Stomach (tissue), 4 donors: ENCODE results near the gene NTNG1.

Source experiments
- EP300 ChIP-seq: sonication (generic); formaldehyde crosslinking; IDR thresholded peaks from one replicate; pipeline ENCODE4 v1.6.1; 2017; ENCODE audit warnings: antibody characterized with exemption
- POLR2A ChIP-seq, 4 donors: fragments of 450-650 bp; IDR thresholded peaks; one replicate each; pipeline ENCODE4 v1.6.1; 2016; ENCODE audit warnings: antibody characterized with exemption in 4 of 4, control low read depth in 2 of 4, mild to moderate bottlenecking in 1 of 4, moderate library complexity in 1 of 4
- POLR2AphosphoS5 ChIP-seq, 3 donors: sonication (generic); formaldehyde crosslinking; IDR thresholded peaks; one replicate each; pipeline ENCODE4 v1.6.1; 2016; ENCODE audit warnings: antibody characterized with exemption in 3 of 3
- TF ChIP-seq, protein P1 (sequence below), 7 experiments: fragments of 450-650 bp in 4 of 7; fragments of 200-600 bp in 3 of 7; sonication (generic) in 3 of 7; IDR thresholded peaks; one replicate each; pipeline ENCODE4 v1.5.1; 2016 to 2019; ENCODE audit warnings: antibody characterized with exemption in 7 of 7, control low read depth in 2 of 7, mild to moderate bottlenecking in 1 of 7

DNA sequence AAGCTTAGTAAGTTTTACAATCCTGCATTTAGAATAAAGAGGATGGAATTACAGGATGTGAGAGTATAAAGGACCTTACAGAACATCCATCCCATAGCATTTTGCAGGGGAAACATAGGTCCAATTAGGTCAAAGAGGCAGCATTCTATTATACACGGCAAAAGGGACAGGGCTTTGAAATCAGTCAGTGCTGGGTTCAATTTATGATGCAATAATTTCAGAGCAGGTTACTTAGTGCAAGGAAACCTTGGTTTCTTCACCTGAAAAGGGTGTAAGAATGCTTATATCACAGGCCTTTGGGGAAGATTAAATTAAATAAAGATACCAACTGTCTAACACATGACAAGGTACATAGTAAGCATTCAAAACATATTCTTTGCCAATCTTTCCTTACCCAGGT, 17.1 kb upstream of the NTNG1 start:
- TF ChIP-seq, protein P1, sequence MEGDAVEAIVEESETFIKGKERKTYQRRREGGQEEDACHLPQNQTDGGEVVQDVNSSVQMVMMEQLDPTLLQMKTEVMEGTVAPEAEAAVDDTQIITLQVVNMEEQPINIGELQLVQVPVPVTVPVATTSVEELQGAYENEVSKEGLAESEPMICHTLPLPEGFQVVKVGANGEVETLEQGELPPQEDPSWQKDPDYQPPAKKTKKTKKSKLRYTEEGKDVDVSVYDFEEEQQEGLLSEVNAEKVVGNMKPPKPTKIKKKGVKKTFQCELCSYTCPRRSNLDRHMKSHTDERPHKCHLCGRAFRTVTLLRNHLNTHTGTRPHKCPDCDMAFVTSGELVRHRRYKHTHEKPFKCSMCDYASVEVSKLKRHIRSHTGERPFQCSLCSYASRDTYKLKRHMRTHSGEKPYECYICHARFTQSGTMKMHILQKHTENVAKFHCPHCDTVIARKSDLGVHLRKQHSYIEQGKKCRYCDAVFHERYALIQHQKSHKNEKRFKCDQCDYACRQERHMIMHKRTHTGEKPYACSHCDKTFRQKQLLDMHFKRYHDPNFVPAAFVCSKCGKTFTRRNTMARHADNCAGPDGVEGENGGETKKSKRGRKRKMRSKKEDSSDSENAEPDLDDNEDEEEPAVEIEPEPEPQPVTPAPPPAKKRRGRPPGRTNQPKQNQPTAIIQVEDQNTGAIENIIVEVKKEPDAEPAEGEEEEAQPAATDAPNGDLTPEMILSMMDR (IDR thresholded peaks at IDR 0.05), result no peak
- TF ChIP-seq POLR2A (IDR thresholded peaks at IDR 0.05), result no peak
- TF ChIP-seq EP300, result no peak
- no peak for TF ChIP-seq POLR2AphosphoS5 (IDR thresholded peaks at IDR 0.05)
